NK-92 treated with Interleukin-12 subunit alpha and Interleukin-12 subunit beta, amount 100 ng/mL, for 24 hours (cell line): ENCODE results near the gene CREB3L4.

Source experiments
- DNase-seq: peaks from one replicate; lab custom pipeline; 2025; lab: John Stamatoyannopoulos, UW

Gene CREB3L4

DNA sequence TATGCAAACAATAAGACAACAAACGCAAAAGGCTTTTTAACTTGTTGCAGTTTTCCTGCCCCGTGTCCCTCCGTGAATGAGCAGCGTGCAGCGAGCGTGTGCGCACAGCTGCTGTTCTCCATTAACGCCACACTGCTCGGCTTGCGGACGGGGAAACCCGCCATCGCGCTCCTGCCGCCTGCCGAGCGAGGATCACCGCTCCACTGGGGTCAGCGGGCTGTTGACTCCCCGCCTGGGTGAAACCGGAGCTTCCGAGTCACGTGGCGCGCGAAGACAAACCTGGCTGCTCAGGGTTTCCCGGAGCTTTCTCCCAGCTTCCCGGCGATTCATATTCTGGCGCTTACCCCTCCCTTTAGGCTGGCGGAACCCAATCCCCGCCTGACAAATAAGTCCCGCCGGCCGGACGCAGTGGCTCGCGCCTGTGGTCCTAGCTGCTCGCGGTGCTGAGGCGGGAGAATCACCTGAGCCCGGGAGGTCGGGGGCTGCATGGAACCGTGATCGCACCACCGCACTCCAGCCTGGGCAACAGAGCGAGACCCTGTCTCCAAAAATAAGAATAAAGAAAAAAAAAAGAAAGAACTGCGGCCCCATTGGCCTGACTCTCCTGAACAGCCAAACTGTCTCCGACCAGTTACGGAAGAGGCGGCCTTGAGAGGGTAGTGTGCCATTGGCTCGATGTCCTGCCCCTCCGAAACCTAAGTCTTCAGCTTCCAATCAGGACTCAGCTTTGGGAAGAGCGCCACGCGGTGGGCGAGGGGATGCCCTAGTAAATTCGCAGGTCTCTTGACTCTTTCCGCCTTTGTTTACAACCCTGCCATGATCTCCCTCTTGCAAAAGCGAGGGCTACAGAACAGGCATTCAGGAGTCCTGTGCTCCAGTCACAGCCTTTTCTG lies at the start of gene CREB3L4:
TSS of gene CREB3L4 (plus strand) at position 796 of the 893 bp plus-strand sequence. CDS start 624 bp downstream, outside the sequence.
- DNase-seq = peak; percentile 85

GRCh38 chr1:153919876-153920852 lies 47.5 kb upstream of the CREB3L4 start:
- peak; percentile 16 for DNase-seq

GRCh38 chr1:153921080-153921802 lies 46.5 kb upstream of the CREB3L4 start:
- DNase-seq = no peak

- DNase-seq = no peak
These were observed 46.0 kb upstream of the CREB3L4 start for GRCh38 chr1:153921803-153922075.

GRCh38 chr1:153922076-153922971 lies 45.4 kb upstream of the CREB3L4 start:
- peak; percentile 88 for DNase-seq

DNA sequence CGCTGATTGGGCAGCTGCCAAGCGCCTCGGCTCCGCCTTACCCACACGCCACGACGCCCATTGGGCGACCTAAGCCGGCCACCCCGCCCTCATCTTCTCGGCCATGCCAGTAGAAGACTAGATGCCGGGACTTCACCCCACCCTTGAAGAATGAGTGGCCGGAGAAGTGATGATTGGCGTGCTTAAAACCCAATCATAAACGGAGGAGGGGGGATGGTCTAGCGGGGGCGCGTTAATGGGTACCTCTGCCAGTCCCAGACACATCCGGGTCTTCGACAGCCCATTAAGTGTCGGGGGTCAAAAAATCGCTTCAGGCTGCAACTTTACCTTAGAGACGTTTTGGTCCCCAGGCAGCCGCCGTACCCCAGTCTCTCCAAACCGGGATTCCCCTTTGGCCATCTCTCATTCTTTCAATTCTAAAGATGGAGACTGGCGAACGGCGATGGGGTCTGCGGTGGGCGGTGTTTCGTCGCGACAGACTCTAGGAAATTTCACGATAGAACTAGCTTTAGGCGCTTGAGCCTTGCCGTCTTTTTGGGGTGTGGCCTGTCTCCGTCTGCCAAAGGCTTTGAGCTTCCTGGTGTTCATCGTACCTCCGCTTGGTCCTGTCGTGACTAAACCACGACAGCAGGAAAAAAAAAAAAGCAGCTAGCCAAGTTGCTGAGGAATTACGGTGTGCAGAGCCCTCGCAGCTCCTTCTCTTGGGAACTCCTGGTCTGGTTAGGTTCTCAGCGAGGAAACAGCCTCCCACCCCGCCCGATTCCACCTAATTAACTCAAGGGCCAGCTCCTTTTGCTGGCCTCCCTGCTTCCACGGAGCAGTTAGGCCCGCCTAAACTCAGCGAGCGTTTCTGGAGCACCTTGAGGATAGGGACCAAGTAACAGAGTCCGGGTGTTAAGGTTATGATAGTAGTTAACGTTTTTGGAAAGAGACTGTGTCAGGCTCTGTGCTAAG lies 44.5 kb upstream of the CREB3L4 start, which contains the start of gene GATAD2B:
TSS of gene GATAD2B (minus strand) at position 1 of the 954 bp plus-strand sequence. CDS start 94,625 bp downstream, outside the sequence.
- peak; percentile 100 for DNase-seq

DNA sequence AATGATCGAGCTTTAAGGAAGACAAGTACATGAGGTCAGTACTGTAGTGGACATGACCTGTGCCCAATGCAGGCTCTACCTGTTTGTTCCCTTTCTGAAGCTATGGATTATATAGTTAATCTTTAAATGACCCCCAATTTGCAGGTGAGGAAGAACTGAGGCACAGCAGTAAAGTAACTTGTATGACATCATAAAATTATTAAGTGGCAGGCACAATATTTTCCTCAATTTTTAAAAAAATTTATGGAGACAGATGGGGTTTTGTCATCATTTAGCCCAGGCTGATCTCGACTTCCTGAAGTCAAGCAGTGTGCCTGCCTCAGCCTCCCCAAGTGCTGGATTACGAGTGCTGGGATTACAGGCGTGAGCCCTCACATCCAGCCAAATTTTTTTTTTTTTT lies 41.3 kb upstream of the CREB3L4 start:
- no peak for DNase-seq

GRCh38 chr1:153928245-153928644 lies 39.5 kb upstream of the CREB3L4 start:
- DNase-seq = no peak

- DNase-seq = no peak
These were observed 38.8 kb upstream of the CREB3L4 start for GRCh38 chr1:153928791-153929341.

GRCh38 chr1:153929426-153929825 lies 38.3 kb upstream of the CREB3L4 start:
- DNase-seq = no peak

GRCh38 chr1:153929981-153930948 lies 37.4 kb upstream of the CREB3L4 start:
- no peak for DNase-seq

- DNase-seq = no peak
These were observed 35.3 kb upstream of the CREB3L4 start for GRCh38 chr1:153932156-153933131.

- DNase-seq = no peak
These were observed 34.3 kb upstream of the CREB3L4 start for GRCh38 chr1:153933430-153933829.

- DNase-seq = no peak
These were observed 33.7 kb upstream of the CREB3L4 start for GRCh38 chr1:153933955-153934354.

GRCh38 chr1:153934746-153935145 lies 33.0 kb upstream of the CREB3L4 start:
- no peak for DNase-seq

DNA sequence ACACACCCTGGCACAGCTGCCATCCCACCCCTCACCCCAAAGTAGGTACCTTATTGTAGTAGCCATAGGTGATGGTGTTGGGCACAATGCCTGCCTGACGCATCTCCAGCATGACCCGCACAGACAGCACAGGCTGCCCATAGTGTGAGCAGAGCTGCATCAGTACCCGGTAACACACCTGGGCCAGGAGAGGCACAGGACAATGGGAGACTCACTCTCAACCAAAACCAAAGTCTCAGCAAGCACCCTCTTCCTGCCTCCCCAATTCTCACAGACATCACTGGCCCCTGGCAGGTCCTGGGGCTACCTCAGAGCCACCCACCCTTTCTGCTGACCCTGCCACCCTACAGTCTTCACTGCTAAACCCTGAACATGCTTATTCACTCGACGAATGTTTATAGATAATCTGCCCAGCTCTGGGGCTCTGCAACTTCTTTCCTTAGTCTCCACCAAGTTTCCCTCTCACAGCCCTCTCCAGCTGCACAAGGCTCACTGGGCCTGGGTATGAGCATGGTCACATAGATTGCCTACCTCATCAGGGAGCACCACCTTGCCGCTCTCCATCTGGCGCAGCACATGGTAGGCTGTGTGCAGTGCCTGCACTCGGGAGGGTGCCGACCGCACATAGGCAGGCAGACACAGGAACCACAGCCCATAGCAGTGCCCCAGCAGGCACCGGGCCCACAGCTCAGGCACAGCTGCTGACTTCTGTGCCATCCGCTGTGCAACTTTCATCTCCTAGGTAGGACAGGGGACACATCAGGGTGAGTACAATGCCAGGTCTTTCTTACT lies 31.5 kb upstream of the CREB3L4 start:
- DNase-seq = no peak
